ENCODE results near the gene OR4C15.

The OR4C15 gene

GRCh38 chr11:55554169-55554568 is at the start of gene OR4C15:
OR4C15 (plus strand) TSS chr11:55554469; CDS start chr11:55554469, 0 bp downstream.
- no peak for DNase-seq

DNA sequence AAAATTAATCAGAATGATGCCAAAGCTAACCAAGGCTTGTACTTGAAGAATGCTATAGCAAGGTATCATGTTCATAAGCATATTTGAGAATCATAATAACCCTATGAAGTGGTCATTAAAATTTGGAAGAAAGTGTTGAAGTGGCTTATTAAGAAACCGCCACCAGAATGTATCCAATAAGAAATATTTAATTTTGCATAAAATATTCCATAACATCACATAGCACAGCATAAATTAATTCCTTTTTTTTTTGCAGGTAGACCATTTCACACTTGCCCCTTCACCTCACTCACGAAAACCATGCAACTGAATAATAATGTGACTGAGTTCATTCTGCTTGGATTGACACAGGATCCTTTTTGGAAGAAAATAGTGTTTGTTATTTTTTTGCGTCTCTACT is 17.6 kb downstream of the OR4C15 start, which contains the start of gene OR4C16:
Gene OR4C16, plus strand, starts transcription at position 301 of the 400 bp plus-strand sequence. Its CDS starts 0 bp downstream, at position 301.
- DNase-seq, result no peak

- DNase-seq, result no peak
Measured at GRCh38 chr11:55572548-55572947, 18.3 kb downstream of the OR4C15 start.

All from cortex of kidney (tissue), 1 donor.